ENCODE measurements around the gene SPC25. TPM values are rescaled to one million over a fixed set of nuclear protein-coding genes. Genes with fewer than 3 reads are reported as not detected.

SPC25 gene
- total and polyA plus RNA-seq, 9 of the 15 experiments (the other 6 are each of a cell fraction or from before 2014, with no cell fraction given): 44.8 to 100 (median 75.0) TPM

GRCh38 chr2:168928113-168928831 lies 38.0 kb upstream of the SPC25 start:
- H3K4me3 ChIP-seq: no peak overlapping the region
- ChIA-PET POLR2A (interaction anchor here (0.7 kb wide), 1 partner anchor 12 kb away, joined by 3 read pairs; no protein-coding TSS in a partner anchor), CTCF (ENCODE audit: low intra/inter-chr PET ratio) (no interaction called here)
- H3K9ac ChIP-seq (ENCODE audit: insufficient read depth in 1 of 2, low read depth in 2 of 2, low read length in 2 of 2): no peak overlapping the region
- no peaks in the 10 kb centered on the region for H3K79me2 ChIP-seq (ENCODE audit: control insufficient read depth, insufficient read depth, low read length)
- H3K9me3 ChIP-seq (replicated peaks; ENCODE audit: control insufficient read depth, insufficient read depth, low read depth, low read length): no peaks in the 10 kb centered on the region
- H3K36me3 ChIP-seq (ENCODE audit: control insufficient read depth, insufficient read depth, low read length): no peaks in the 10 kb centered on the region
- H3K9me1 ChIP-seq (ENCODE audit: control insufficient read depth, insufficient read depth, low read length): no peaks in the 10 kb centered on the region
- intact Hi-C loops (cut with micrococcal nuclease): loop anchor here (10.0 kb wide), 1 partner anchor 783 kb away; no protein-coding TSS in a partner anchor
- 73% methylated on average over 3 of the region's 3 CpGs for WGBS (ENCODE audit: insufficient coverage, low coverage, missing lambda C conversion rate)
- H3K4me1 ChIP-seq (replicated peaks in 1 of 2; ENCODE audit: control insufficient read depth in 2 of 2, insufficient read depth in 2 of 2, low read length in 2 of 2): peaks cover 0 to 3% of the 10 kb centered on the region in 2 experiments; a peak in 3 of 5 replicates
- no peaks in the 10 kb centered on the region for H3K27me3 ChIP-seq (ENCODE audit: control insufficient read depth in 2 of 2, insufficient read depth in 2 of 2, low read length in 2 of 2)
- TF ChIP-seq, protein P1, sequence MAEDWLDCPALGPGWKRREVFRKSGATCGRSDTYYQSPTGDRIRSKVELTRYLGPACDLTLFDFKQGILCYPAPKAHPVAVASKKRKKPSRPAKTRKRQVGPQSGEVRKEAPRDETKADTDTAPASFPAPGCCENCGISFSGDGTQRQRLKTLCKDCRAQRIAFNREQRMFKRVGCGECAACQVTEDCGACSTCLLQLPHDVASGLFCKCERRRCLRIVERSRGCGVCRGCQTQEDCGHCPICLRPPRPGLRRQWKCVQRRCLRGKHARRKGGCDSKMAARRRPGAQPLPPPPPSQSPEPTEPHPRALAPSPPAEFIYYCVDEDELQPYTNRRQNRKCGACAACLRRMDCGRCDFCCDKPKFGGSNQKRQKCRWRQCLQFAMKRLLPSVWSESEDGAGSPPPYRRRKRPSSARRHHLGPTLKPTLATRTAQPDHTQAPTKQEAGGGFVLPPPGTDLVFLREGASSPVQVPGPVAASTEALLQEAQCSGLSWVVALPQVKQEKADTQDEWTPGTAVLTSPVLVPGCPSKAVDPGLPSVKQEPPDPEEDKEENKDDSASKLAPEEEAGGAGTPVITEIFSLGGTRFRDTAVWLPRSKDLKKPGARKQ (CRISPR knock-in tag; IDR thresholded peaks at IDR 0.05): 0 out of 2 replicates have a peak, but pooled peaks have one; percentile 51
- no peak for TF ChIP-seq CREB1 (IDR thresholded peaks at IDR 0.05)
- no peak for TF ChIP-seq CREB1 (CRISPR knock-in tag; IDR thresholded peaks at IDR 0.05)
- no peak overlapping the region for H3K4me2 ChIP-seq (ENCODE audit: insufficient read depth, low read length)
- DNase-seq (ENCODE audit: extremely low read depth in 1 of 4, low spot score in 3 of 4) (no peak), FAIRE-seq (no peak), ATAC-seq (0 out of 3 replicates have a peak, but pooled peaks have one; percentile 24)
- BruUV-seq (replicated peaks): no TSS peak
- in situ Hi-C loops (cut with MboI): no loop called here
- H3K27ac ChIP-seq (ENCODE audit: extremely low read depth, low read depth, low read length): no peak overlapping the region
- peak overlapping the region; percentile 33 for H2AFZ ChIP-seq (ENCODE audit: low read depth, low read length)
- no peaks in the 10 kb centered on the region for H4K20me1 ChIP-seq (replicated peaks; ENCODE audit: control insufficient read depth, insufficient read depth, low read length)

All from K562 (cell line).